NCI-H146 treated with DMSO at 0.1 percent for 48 hours (cell line): Measurements from ENCODE around the gene CTSZ.
"Not testable (repeated sequence)": the region's sequence is repeated elsewhere in the genome, so short reads cannot be mapped to it uniquely, and the experiment has no call there.

ENCODE experiments used
- DNase-seq: peaks from one replicate; lab custom pipeline; 2025; ENCODE audit not compliant: unreplicated experiment; lab: John Stamatoyannopoulos, UW

Gene CTSZ

GRCh38 chr20:58950603-58951002, 56.5 kb downstream of the CTSZ start:
- DNase-seq = no peak

- DNase-seq = not testable (repeated sequence)
Observed at GRCh38 chr20:58947797-58948388, 59.2 kb downstream of the CTSZ start.

GRCh38 chr20:58945965-58946631, 61.0 kb downstream of the CTSZ start:
- peak; percentile 29 for DNase-seq
